T-cell (primary cell): ENCODE measurements around the gene ZDHHC5. TPM values are rescaled to one million over a fixed set of nuclear protein-coding genes. Genes with fewer than 3 reads are reported as not detected.

Experiments
- ATAC-seq, 4 experiments: fragments of 200-7000 bp in 3 of 4; fragments of 150-1000 bp in 1 of 4; cut with Tn5 transposase; replicated peaks in 1 of 4; 1 replicate in 3 of 4; 2 replicates in 1 of 4; pipeline ENCODE4 v1.10.0; 2021; ENCODE audit warnings: moderate library complexity in 3 of 4, mild to moderate bottlenecking in 2 of 4, moderate number of reproducible peaks in 1 of 4
- CTCF ChIA-PET, 2 donors: fragments of 300-600 bp; sonication (Branson Sonifier 250); formaldehyde crosslinking; loops; one replicate each; lab custom pipeline; 2022; ENCODE audit warnings: antibody characterized with exemption in 2 of 2; lab: Charles Lee
- POLR2A ChIA-PET, 2 donors: fragments of 300-600 bp; sonication (Branson Sonifier 250); formaldehyde crosslinking; loops; one replicate each; lab custom pipeline; 2022; ENCODE audit warnings: antibody characterized with exemption in 2 of 2; lab: Charles Lee
- DNase-seq, 35 experiments: peaks; one replicate each; pipeline versions ENCODE4 v3.0.0 to v3.0.0-alpha.2; 2013 to 2023
- H3K27ac ChIP-seq: one replicate; pipeline ENCODE4 v1.5.1; 2013; ENCODE audit warnings: low read length
- H3K27me3 ChIP-seq, 2 experiments: replicated peaks in 1 of 2; 1 replicate in 1 of 2; 2 replicates in 1 of 2; pipeline versions ENCODE4 v1.6.1 to v1.7.0; 2013; ENCODE audit warnings: low read length in 1 of 2, mixed read lengths in 1 of 2; ENCODE audit not compliant: control insufficient read depth in 2 of 2, insufficient read depth in 2 of 2; ENCODE audit errors: extremely low read depth in 1 of 2
- H3K36me3 ChIP-seq, 2 donors: 1 replicate in 1 of 2; 2 replicates in 1 of 2; pipeline versions ENCODE4 v1.6.1 to v1.7.0; 2013; ENCODE audit warnings: low read length in 1 of 2; ENCODE audit not compliant: control insufficient read depth in 2 of 2, insufficient read depth in 1 of 2; ENCODE audit errors: extremely low read depth in 1 of 2
- H3K4me1 ChIP-seq, 2 experiments: 1 replicate in 1 of 2; 2 replicates in 1 of 2; pipeline versions ENCODE4 v1.6.1 to v1.7.0; 2013; ENCODE audit warnings: low read length in 2 of 2, mixed read lengths in 1 of 2; ENCODE audit not compliant: insufficient read depth in 2 of 2, control insufficient read depth in 1 of 2; ENCODE audit errors: extremely low read depth in 1 of 2
- H3K4me3 ChIP-seq, 2 donors: 1 replicate in 1 of 2; 2 replicates in 1 of 2; pipeline versions ENCODE4 v1.5.1 to v1.7.0; 2013; ENCODE audit warnings: mild to moderate bottlenecking in 2 of 2, low read length in 1 of 2, moderate library complexity in 1 of 2; ENCODE audit not compliant: control insufficient read depth in 1 of 2; ENCODE audit errors: extremely low read depth in 1 of 2
- H3K9me3 ChIP-seq: 2 replicates; pipeline ENCODE4 v1.7.0; 2013
- H3K27ac Mint-ChIP-seq, 2 donors: one replicate each; pipeline ENCODE4 v1.8.0; 2020 to 2021; ENCODE audit warnings: mild to moderate bottlenecking in 2 of 2, mixed read lengths in 2 of 2
- H3K27me3 Mint-ChIP-seq, 2 donors: one replicate each; pipeline ENCODE4 v1.8.0; 2021 to 2022; ENCODE audit warnings: mixed read lengths in 2 of 2
- H3K36me3 Mint-ChIP-seq: one replicate; pipeline ENCODE4 v1.8.0; 2021; ENCODE audit warnings: mixed read lengths
- H3K4me1 Mint-ChIP-seq, 3 donors: one replicate each; pipeline ENCODE4 v1.8.0; 2020 to 2022; ENCODE audit warnings: mixed read lengths in 3 of 3, mild to moderate bottlenecking in 1 of 3
- H3K4me3 Mint-ChIP-seq, 3 donors: one replicate each; pipeline ENCODE4 v1.8.0; 2020 to 2022; ENCODE audit warnings: mild to moderate bottlenecking in 3 of 3, mixed read lengths in 3 of 3, moderate library complexity in 3 of 3
- H3K9me3 Mint-ChIP-seq, 3 donors: one replicate each; pipeline ENCODE4 v1.8.0; 2020 to 2022; ENCODE audit warnings: mixed read lengths in 3 of 3
- WGBS: methylation state at CpG from one replicate; pipeline ENCODE4 v1.1.5; 2013; ENCODE audit warnings: missing lambda C conversion rate; ENCODE audit not compliant: insufficient coverage; 5-methylcytosine and 5-hydroxymethylcytosine counted together
- total RNA-seq, 35 experiments: library from RNA in 6 of 35; stranded (reverse) in 6 of 35; fragments of 120-200 nt in 1 of 35; gene quantifications; one replicate each; pipeline versions ENCODE4 v1.2.1 to v1.2.4 and lab custom pipeline; 2013 to 2026

ZDHHC5 gene
- total RNA-seq, 5 donors from 2014 or later (not counting 1 experiment from before 2014, with no cell fraction given) = 57.3 to 67.2 (median 60.7) TPM

DNA sequence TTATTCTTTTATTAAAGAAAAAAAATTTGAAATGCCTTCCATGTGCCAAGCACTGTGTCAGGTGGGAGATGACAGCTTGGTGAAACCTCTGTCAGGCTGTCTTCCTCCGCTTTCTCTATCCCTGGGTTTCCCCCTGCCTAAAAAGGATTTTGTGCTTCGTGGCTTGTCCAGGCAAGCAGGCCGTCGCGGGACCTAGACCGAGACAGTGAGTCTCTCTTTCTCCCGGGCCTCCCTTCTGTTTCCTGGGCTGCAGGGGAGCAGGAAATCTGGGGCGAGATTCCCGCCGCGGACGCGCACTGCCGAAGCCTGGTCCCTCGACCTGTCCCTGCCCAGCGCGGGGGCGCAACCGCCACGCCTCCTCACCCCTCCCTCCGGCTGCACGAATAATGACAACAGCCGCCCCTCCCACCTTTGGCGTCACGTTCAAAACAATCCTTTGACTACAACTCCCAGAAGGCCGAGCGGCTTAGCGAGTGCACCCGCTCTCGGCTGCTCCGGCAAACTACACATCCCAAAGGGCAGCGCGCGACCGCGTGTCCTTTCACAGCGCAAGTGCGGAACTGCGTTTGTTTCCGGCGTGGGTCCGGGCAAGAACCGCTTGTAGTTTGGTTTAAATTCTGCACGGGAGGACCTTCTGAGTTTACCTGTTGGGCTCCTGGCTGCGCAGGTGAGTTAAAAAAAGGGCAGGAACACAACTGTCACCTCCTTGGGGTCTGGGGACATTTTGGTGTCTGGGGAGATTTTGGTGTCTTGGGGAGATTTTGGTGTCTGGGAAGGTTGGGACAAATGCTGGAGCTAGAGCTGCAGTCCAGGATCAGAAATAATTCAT is 10.5 kb upstream of the ZDHHC5 start, which contains the start of gene CLP1:
TSS of gene CLP1 (plus strand) at position 569 of the 829 bp plus-strand sequence. CDS start 1,715 bp downstream, outside the sequence.
- Mint-ChIP-seq H3K27ac (peak within 1 kb of the TSS; percentile 95 to 97), H3K9me3 (no peaks in the 10 kb centered on the region), H3K36me3 (peaks cover 26% of the 10 kb centered on the region), H3K4me1 (peaks cover 38 to 48% (median 41%) of the 10 kb centered on the region in 3 donors), H3K4me3 (peak within 1 kb of the TSS; percentile 87 to 99 (median 97)), H3K27me3 (no peaks in the 10 kb centered on the region)
- H3K27ac ChIP-seq = peak within 1 kb of the TSS; percentile 90
- 0% methylated on average over 45 of the region's 45 CpGs for WGBS
- H3K36me3 ChIP-seq = peaks cover 5 to 31% of the 10 kb centered on the region in 2 donors
- POLR2A ChIA-PET = interaction anchor here (0.6 to 1.0 kb wide), 2 partner anchors 9 to 113 kb away, joined by 3 to 4 read pairs; no protein-coding TSS in a partner anchor
- ATAC-seq (peak; percentile 96 to 99 (median 98)), DNase-seq (peak; percentile 96 to 100 (median 98))
- CTCF ChIA-PET = interaction anchor here (0.7 to 2.4 kb wide), 4 partner anchors 8 to 89 kb away, joined by 3 to 16 read pairs (median 6); partner anchors contain the start of genes UBE2L6 (in 1 of the 2) and YPEL4 (in 1 of the 2)
- no peaks in the 10 kb centered on the region for H3K27me3 ChIP-seq
- H3K9me3 ChIP-seq = no peaks in the 10 kb centered on the region
- H3K4me3 ChIP-seq = peak within 1 kb of the TSS; percentile 70 to 91
- H3K4me1 ChIP-seq = peaks cover 5 to 27% of the 10 kb centered on the region in 2 experiments

DNA sequence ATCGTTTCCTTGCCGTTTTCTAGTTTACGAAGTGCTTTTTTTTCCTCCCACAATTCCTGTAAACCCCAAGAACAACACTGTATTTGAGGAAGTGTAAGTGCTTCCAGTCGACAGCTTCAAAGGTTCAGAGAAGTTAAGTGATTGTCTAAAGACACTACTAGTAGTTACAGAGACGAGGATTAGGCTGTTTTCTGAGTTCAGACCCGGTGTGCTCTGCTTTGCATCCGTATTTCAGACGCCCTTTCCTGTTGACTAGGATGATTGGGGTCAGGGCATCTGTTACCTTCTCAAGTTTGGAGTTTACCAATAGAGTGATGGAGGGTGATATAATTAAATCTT is 9.9 kb upstream of the ZDHHC5 start:
- Mint-ChIP-seq H3K27ac (peak overlapping the region; percentile 95 to 97), H3K9me3 (no peaks in the 10 kb centered on the region), H3K36me3 (peaks cover 30% of the 10 kb centered on the region), H3K4me3 (peak overlapping the region; percentile 87 to 99 (median 97)), H3K27me3 (no peaks in the 10 kb centered on the region), H3K4me1 (peaks cover 38 to 46% (median 41%) of the 10 kb centered on the region in 3 donors)
- DNase-seq (peak in 1 of 35 experiments; percentile 26), ATAC-seq (peak in 1 of 4 experiments; percentile 15)
- peak overlapping the region; percentile 70 to 91 for H3K4me3 ChIP-seq
- POLR2A ChIA-PET = interaction anchor here in 1 of 2 donors (1.0 kb wide), 1 partner anchor 9 kb away, joined by 4 read pairs; no protein-coding TSS in a partner anchor
- H3K9me3 ChIP-seq = no peaks in the 10 kb centered on the region
- CTCF ChIA-PET = interaction anchor here (0.7 to 2.4 kb wide), 2 partner anchors 9 to 14 kb away, joined by 4 to 16 read pairs; partner anchors contain the start of gene YPEL4 (in 1 of the 2)
- H3K27ac ChIP-seq = peak overlapping the region; percentile 90
- H3K4me1 ChIP-seq = peaks cover 5 to 25% of the 10 kb centered on the region in 2 experiments
- WGBS = 0% methylated on average over 3 of the region's 8 CpGs
- no peaks in the 10 kb centered on the region for H3K27me3 ChIP-seq
- peaks cover 5 to 35% of the 10 kb centered on the region in 2 donors for H3K36me3 ChIP-seq

GRCh38 chr11:57659669-57660068 is 8.2 kb upstream of the ZDHHC5 start:
- Mint-ChIP-seq H3K27ac (no peak overlapping the region), H3K27me3 (no peaks in the 10 kb centered on the region), H3K9me3 (no peaks in the 10 kb centered on the region), H3K4me1 (peaks cover 33 to 43% (median 41%) of the 10 kb centered on the region in 3 donors), H3K36me3 (peaks cover 30% of the 10 kb centered on the region), H3K4me3 (peak overlapping the region in 1 of 3 donors; percentile 87)
- H3K9me3 ChIP-seq = no peaks in the 10 kb centered on the region
- no peak overlapping the region for H3K4me3 ChIP-seq
- ATAC-seq (no peak), DNase-seq (no peak)
- H3K36me3 ChIP-seq = peaks cover 5 to 37% of the 10 kb centered on the region in 2 donors
- H3K4me1 ChIP-seq = peaks cover 5 to 25% of the 10 kb centered on the region in 2 experiments
- no peaks in the 10 kb centered on the region for H3K27me3 ChIP-seq
- ChIA-PET CTCF (interaction anchor here in 1 of 2 donors (0.5 to 0.6 kb wide), 2 partner anchors 55 to 57 kb away, joined by 3 to 4 read pairs; no protein-coding TSS in a partner anchor), POLR2A (interaction anchor here in 1 of 2 donors (0.6 kb wide), 1 partner anchor 29 kb away, joined by 3 read pairs; no protein-coding TSS in a partner anchor)
- 90% methylated on average over 6 of the region's 14 CpGs for WGBS
- no peak overlapping the region for H3K27ac ChIP-seq

- no peak overlapping the region for H3K4me3 Mint-ChIP-seq
- CTCF ChIA-PET = interaction anchor here in 1 of 2 donors (0.9 kb wide), 1 partner anchor 905 kb away, joined by 3 read pairs; no protein-coding TSS in a partner anchor
- H3K9me3 Mint-ChIP-seq = no peaks in the 10 kb centered on the region
- no peak overlapping the region for H3K27ac Mint-ChIP-seq
- DNase-seq (peak in 1 of 35 experiments; percentile 24), ATAC-seq (no peak)
- WGBS = 30% methylated on average over 1 of the region's 4 CpGs
- H3K4me1 Mint-ChIP-seq = peaks cover 29 to 43% (median 40%) of the 10 kb centered on the region in 3 donors
- Histone ChIP-seq H3K36me3 (peaks cover 5 to 37% of the 10 kb centered on the region in 2 donors), H3K9me3 (no peaks in the 10 kb centered on the region), H3K4me1 (peaks cover 10 to 27% of the 10 kb centered on the region in 2 experiments), H3K27ac (no peak overlapping the region), H3K4me3 (no peak overlapping the region), H3K27me3 (no peaks in the 10 kb centered on the region)
- POLR2A ChIA-PET = no interaction called here
- peaks cover 30% of the 10 kb centered on the region for H3K36me3 Mint-ChIP-seq
- no peaks in the 10 kb centered on the region for H3K27me3 Mint-ChIP-seq
Observed at GRCh38 chr11:57662893-57663292, 5.0 kb upstream of the ZDHHC5 start.

GRCh38 chr11:57663975-57664374 is 3.9 kb upstream of the ZDHHC5 start:
- Mint-ChIP-seq H3K27me3 (no peaks in the 10 kb centered on the region), H3K9me3 (no peaks in the 10 kb centered on the region), H3K4me1 (peaks cover 24 to 40% (median 37%) of the 10 kb centered on the region in 3 donors), H3K27ac (no peak overlapping the region), H3K36me3 (peaks cover 28% of the 10 kb centered on the region), H3K4me3 (no peak overlapping the region)
- DNase-seq = no peak
- Histone ChIP-seq H3K9me3 (no peaks in the 10 kb centered on the region), H3K27ac (no peak overlapping the region), H3K27me3 (no peaks in the 10 kb centered on the region), H3K4me1 (peaks cover 8 to 18% of the 10 kb centered on the region in 2 experiments), H3K4me3 (no peak overlapping the region), H3K36me3 (peaks cover 5 to 37% of the 10 kb centered on the region in 2 donors)
- CTCF ChIA-PET = no interaction called here
- 95% methylated on average over 6 of the region's 9 CpGs for WGBS
- POLR2A ChIA-PET = no interaction called here
- ATAC-seq = no peak
